ENCODE results near the gene NEU1.
A peak's percentile ranks its signal among the peaks of the same experiment; 100 is the strongest.
"Not testable (repeated sequence)": the region's sequence is repeated elsewhere in the genome, so short reads cannot be mapped to it uniquely, and the experiment has no call there.

Gene NEU1

GRCh38 chr6:31870385-31870921, 7.8 kb upstream of the NEU1 start:
- H3K27ac ChIP-seq: no peak overlapping the region
- 0 out of 22 replicates have a peak overlapping the region, but pooled peaks of 2 of the 11 experiments have one; percentile 3 to 4 for H3K9ac ChIP-seq
- H3K4me2 ChIP-seq: peak overlapping the region in 9 of 11 experiments; percentile 21 to 63 (median 48); a peak in 16 of 22 replicates
- no peaks in the 10 kb centered on the region for H3K9me3 ChIP-seq (replicated peaks in 1 of 11)
- H4K20me1 ChIP-seq: no peaks in the 10 kb centered on the region
- H3K4me3 ChIP-seq: no peak overlapping the region
- no peak for TF ChIP-seq Cebpa-rat (IDR thresholded peaks at IDR 0.05)
- H3K36me3 ChIP-seq: no peaks in the 10 kb centered on the region
- peaks cover 0 to 45% (median 36%) of the 10 kb centered on the region in 10 experiments; a peak in 17 of 20 replicates for H3K4me1 ChIP-seq
- H3K27me3 ChIP-seq: no peaks in the 10 kb centered on the region

DNA sequence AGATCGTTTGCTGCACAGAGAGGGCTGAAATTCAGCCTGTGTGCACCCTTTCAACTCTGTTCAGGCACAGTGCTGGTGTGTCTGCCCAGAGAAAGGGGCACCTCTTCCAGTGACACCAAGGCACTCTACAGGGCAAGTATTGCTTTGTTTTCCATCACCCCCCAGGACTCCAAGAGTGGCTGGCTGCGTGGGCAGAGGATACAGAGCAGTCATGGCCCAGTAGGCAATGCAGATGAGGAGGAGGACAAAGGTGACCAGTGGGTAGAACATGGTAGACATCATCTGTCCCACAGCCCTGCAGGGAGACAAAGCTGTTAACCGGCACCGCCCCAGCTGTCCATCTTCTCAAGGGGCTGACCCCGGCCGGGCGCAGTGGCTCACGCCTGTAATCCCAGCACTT, 6.7 kb upstream of the NEU1 start:
- Histone ChIP-seq H3K27me3 (no peaks in the 10 kb centered on the region), H3K4me1 (peaks cover 5 to 49% (median 45%) of the 10 kb centered on the region in 10 experiments), H3K4me2 (peak overlapping the region in 9 of 11 experiments; percentile 18 to 63 (median 39); a peak in 12 of 22 replicates), H3K27ac (no peak overlapping the region), H3K9ac (no peak overlapping the region), H3K36me3 (no peaks in the 10 kb centered on the region), H4K20me1 (no peaks in the 10 kb centered on the region), H3K9me3 (replicated peaks in 1 of 11) (no peaks in the 10 kb centered on the region), H3K4me3 (no peak overlapping the region)
- TF ChIP-seq Cebpa-rat (IDR thresholded peaks at IDR 0.05): no peak

GRCh38 chr6:31868658-31868971, 6.0 kb upstream of the NEU1 start:
- not testable (repeated sequence) for H3K9ac ChIP-seq; H3K4me3 ChIP-seq; H3K27me3 ChIP-seq; H3K9me3 ChIP-seq (replicated peaks in 1 of 11); H4K20me1 ChIP-seq; H3K36me3 ChIP-seq; H3K27ac ChIP-seq
- H3K4me2 ChIP-seq: peak overlapping the region in 7 of 11 experiments; percentile 29 to 63 (median 48); a peak in 4 of 22 replicates
- peaks cover 9 to 50% (median 46%) of the 10 kb centered on the region in 10 experiments for H3K4me1 ChIP-seq

DNA sequence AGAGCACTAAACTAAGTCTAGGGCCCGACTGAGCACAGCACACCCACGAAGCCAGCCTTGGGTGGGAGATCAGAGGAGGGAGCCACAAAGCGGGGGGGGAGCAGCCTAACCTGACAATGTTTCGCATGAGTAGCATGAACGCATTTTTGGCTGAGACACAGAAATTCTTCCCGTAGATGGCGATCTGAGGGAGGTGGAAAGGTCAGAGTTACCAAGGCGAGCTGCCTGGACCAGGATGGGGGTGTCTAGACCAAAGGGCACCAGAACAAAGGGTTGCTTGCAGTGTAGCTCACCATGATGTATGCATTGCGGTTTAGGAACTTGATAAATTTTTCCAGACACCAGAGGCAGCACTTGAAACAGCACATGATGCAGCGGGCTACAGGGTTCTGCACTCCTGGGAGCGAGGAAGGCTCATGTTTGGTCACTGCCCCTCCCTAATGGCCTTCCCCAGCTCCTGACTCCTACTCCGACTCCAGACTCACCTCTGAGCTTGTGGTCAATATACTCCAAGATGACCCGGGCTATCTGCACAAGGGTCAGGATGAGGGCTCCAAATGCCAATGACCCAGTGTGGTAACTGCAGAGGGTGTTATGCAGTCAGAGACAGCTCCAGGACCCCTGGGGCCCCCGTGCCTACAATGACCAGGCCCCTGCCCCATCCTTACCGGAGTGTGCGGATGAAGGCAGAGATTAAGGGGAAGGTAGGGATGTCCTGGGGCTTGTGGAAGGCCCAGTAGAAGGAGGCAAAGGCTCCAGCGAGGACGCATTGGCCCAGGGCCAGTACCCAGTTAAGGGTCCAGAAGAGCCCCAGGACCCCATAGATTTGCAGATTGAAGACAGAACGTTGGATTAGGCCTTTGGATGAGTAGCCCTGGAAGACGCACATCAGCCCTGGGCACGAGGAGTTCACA, 2.8 kb upstream of the NEU1 start:
- no peak for TF ChIP-seq Cebpa-rat (IDR thresholded peaks at IDR 0.05)
- Histone ChIP-seq H3K4me1 (peaks cover 25 to 58% (median 54%) of the 10 kb centered on the region in 10 experiments), H3K9ac (peak overlapping the region in 3 of 11 experiments; percentile 78 to 82 (median 81); a peak in 1 of 22 replicates)

GRCh38 chr6:31864818-31865204, 2.2 kb upstream of the NEU1 start:
- Histone ChIP-seq H3K4me1 (peaks cover 26 to 52% (median 47%) of the 10 kb centered on the region in 10 experiments), H3K36me3 (peaks cover 4 to 16% (median 13%) of the 10 kb centered on the region in 11 experiments; a peak in 20 of 22 replicates), H3K4me2 (peak overlapping the region; percentile 77 to 97 (median 92)), H3K27me3 (no peaks in the 10 kb centered on the region), H3K27ac (peak overlapping the region in 4 of 11 experiments; percentile 73 to 80 (median 78); a peak in 7 of 22 replicates), H3K4me3 (peak overlapping the region in 7 of 10 experiments; percentile 61 to 86 (median 78); a peak in 11 of 20 replicates), H4K20me1 (peaks cover 0 to 12% (median 4%) of the 10 kb centered on the region in 11 experiments; a peak in 5 of 22 replicates), H3K9ac (peak overlapping the region in 9 of 11 experiments; percentile 72 to 84 (median 79); a peak in 15 of 22 replicates), H3K9me3 (replicated peaks in 1 of 11) (no peaks in the 10 kb centered on the region)
- no peak for TF ChIP-seq Cebpa-rat (IDR thresholded peaks at IDR 0.05)

More for the DNA sequence above, 2.8 kb upstream of the NEU1 start:
- H3K4me3 ChIP-seq: no peak overlapping the region
- peak overlapping the region in 2 of 11 experiments; percentile 76 to 80; a peak in 1 of 22 replicates for H3K27ac ChIP-seq
- H4K20me1 ChIP-seq: peaks cover 0 to 12% (median 3%) of the 10 kb centered on the region in 11 experiments; a peak in 4 of 22 replicates
- H3K27me3 ChIP-seq: no peaks in the 10 kb centered on the region
- H3K36me3 ChIP-seq: peaks cover 0 to 9% (median 7%) of the 10 kb centered on the region in 11 experiments; a peak in 14 of 22 replicates
- no peaks in the 10 kb centered on the region for H3K9me3 ChIP-seq (replicated peaks in 1 of 11)
- peak overlapping the region; percentile 77 to 97 (median 92); a peak in 19 of 22 replicates for H3K4me2 ChIP-seq

GRCh38 chr6:31864123-31864562, 1.5 kb upstream of the NEU1 start:
- peaks cover 0 to 19% (median 5%) of the 10 kb centered on the region in 11 experiments; a peak in 5 of 22 replicates for H4K20me1 ChIP-seq

GRCh38 chr6:31861919-31862343, 690 bp downstream of the NEU1 start:
- H3K27ac ChIP-seq: peak overlapping the region; percentile 25 to 93 (median 75); a peak in 20 of 22 replicates
- H3K36me3 ChIP-seq: peaks cover 27 to 44% (median 40%) of the 10 kb centered on the region in 11 experiments; a peak in 20 of 22 replicates
- H3K9ac ChIP-seq: peak overlapping the region; percentile 77 to 97 (median 85)
- no peak for TF ChIP-seq Cebpa-rat (IDR thresholded peaks at IDR 0.05)
- no peaks in the 10 kb centered on the region for H3K27me3 ChIP-seq
- H4K20me1 ChIP-seq: peaks cover 0 to 20% (median 5%) of the 10 kb centered on the region in 11 experiments; a peak in 5 of 22 replicates
- H3K4me3 ChIP-seq: peak overlapping the region; percentile 69 to 100 (median 82)
- peaks cover 34 to 49% (median 37%) of the 10 kb centered on the region in 10 experiments for H3K4me1 ChIP-seq
- H3K9me3 ChIP-seq (replicated peaks in 1 of 11): no peaks in the 10 kb centered on the region
- H3K4me2 ChIP-seq: peak overlapping the region; percentile 93 to 100 (median 98)

More at GRCh38 chr6:31864123-31864562, 1.5 kb upstream of the NEU1 start:
- peaks cover 31 to 49% (median 43%) of the 10 kb centered on the region in 10 experiments for H3K4me1 ChIP-seq
- H3K9me3 ChIP-seq (replicated peaks in 1 of 11); H3K27me3 ChIP-seq: not testable (repeated sequence)
- H3K4me2 ChIP-seq: peak overlapping the region; percentile 77 to 97 (median 92)
- peak overlapping the region; percentile 72 to 84 (median 79) for H3K9ac ChIP-seq
- H3K27ac ChIP-seq: peak overlapping the region in 10 of 11 experiments; percentile 67 to 83 (median 77); a peak in 21 of 22 replicates
- H3K4me3 ChIP-seq: peak overlapping the region; percentile 56 to 100 (median 78)
- peaks cover 11 to 22% (median 20%) of the 10 kb centered on the region in 11 experiments; a peak in 20 of 22 replicates for H3K36me3 ChIP-seq

DNA sequence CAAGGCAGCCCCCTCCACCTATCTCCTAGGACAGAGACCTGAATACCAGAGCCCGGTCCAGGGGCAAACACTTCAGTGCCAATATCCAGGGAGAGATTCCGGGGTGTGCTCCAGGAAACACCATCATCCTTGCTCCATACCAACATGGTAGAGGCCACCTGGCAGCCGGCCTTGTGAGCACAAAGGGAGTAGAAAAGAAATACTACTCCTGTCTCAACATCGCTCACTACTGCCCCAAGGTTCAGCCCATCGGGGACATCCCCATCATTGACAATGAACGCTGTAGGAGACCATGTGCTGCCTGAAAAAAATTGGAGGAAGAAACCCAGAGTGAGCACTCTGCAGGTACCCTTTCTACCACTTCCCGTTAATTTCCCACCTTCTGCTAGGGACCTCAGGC, 1.5 kb downstream of the NEU1 start:
- peak overlapping the region in 2 of 11 experiments; percentile 94 to 97; a peak in 3 of 22 replicates for H3K9ac ChIP-seq
- H4K20me1 ChIP-seq: peaks cover 0 to 20% (median 5%) of the 10 kb centered on the region in 11 experiments; a peak in 5 of 22 replicates
- peak overlapping the region in 9 of 11 experiments; percentile 95 to 100 (median 98); a peak in 13 of 22 replicates for H3K4me2 ChIP-seq
- no peaks in the 10 kb centered on the region for H3K9me3 ChIP-seq (replicated peaks in 1 of 11)
- H3K36me3 ChIP-seq: peaks cover 27 to 52% (median 40%) of the 10 kb centered on the region in 11 experiments; a peak in 20 of 22 replicates
- H3K4me3 ChIP-seq: peak overlapping the region in 3 of 10 experiments; percentile 81 to 100 (median 90); a peak in 4 of 20 replicates
- TF ChIP-seq Cebpa-rat (IDR thresholded peaks at IDR 0.05): no peak
- no peak overlapping the region for H3K27ac ChIP-seq
- H3K27me3 ChIP-seq: no peaks in the 10 kb centered on the region
- H3K4me1 ChIP-seq: peaks cover 34 to 49% (median 37%) of the 10 kb centered on the region in 10 experiments

Data from BLaER1 treated with 17β-estradiol and CSF1 and Interleukin-3, amounts not matched to agents 10 nM and 100 nM (cell line).